ENCODE data around the gene ADGB.
A peak's percentile ranks its signal among the peaks of the same experiment; 100 is the strongest.

The ADGB gene

DNA sequence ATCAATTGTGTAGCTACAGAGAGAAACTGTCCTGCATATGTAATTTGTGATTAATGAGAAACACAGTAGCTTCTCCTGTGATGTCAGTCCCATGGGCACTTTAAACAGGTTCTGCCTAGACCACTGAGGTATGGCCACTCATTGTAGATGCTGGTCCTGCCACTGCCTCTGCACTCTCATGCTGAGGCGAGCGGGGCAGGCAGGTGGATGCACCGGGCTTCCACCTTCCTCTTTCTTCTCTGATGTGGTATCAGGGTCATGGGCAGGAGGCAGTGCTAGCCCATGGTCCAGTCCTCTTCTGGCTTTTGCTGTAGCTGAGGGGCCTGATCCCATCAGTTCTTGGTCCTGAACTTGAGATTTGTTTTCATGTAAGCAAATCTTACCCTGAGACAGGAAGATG, 58.7 kb downstream of the ADGB start:
- DNase-seq (ENCODE audit: low read depth) = no peak

DNA sequence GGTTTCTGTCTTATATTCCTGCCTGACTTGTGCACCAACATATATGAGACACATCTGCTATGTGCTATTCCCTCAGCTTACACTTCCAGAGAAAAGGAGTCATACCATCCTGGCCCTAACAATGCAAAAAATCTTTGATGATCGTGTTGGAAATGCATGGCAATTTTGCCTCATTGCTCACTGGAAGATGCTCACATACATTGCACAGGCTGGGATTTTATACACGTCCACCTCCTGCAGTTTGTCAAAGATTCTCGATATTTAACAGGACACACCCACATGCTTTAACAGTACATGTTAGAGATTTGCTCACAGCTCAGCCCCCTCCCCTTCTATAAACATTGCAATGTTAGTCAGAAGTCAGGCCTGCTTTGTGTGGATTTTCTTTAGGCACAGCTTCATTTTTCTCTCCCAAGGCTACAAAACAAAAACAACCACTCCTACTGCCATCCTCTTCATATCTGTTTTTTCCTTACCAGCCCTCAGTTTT, 66.1 kb downstream of the ADGB start:
- no peak for TF ChIP-seq CTCF (IDR thresholded peaks at IDR 0.05; ENCODE audit: low read length, missing control alignments)
- no peak for DNase-seq (ENCODE audit: low read depth)
- no peak overlapping the region for H3K4me3 ChIP-seq (replicated peaks; ENCODE audit: low read depth, low read length)

More for the DNA sequence above, 58.7 kb downstream of the ADGB start:
- H3K4me3 ChIP-seq (replicated peaks; ENCODE audit: low read depth, low read length) = no peak overlapping the region
- no peak for TF ChIP-seq CTCF (IDR thresholded peaks at IDR 0.05; ENCODE audit: low read length, missing control alignments)

- DNase-seq (ENCODE audit: low read depth) = no peak
- H3K4me3 ChIP-seq (replicated peaks; ENCODE audit: low read depth, low read length) = no peak overlapping the region
- no peak for TF ChIP-seq CTCF (IDR thresholded peaks at IDR 0.05; ENCODE audit: low read length, missing control alignments)
Observed at GRCh38 chr6:146666909-146667308, 68.1 kb downstream of the ADGB start.

- no peak for TF ChIP-seq CTCF (IDR thresholded peaks at IDR 0.05; ENCODE audit: low read length, missing control alignments)
- no peak overlapping the region for H3K4me3 ChIP-seq (replicated peaks; ENCODE audit: low read depth, low read length)
- DNase-seq (ENCODE audit: low read depth) = peak; percentile 5
Observed at GRCh38 chr6:146670161-146670560, 71.4 kb downstream of the ADGB start.

GRCh38 chr6:146673069-146673468, 74.3 kb downstream of the ADGB start:
- no peak overlapping the region for H3K4me3 ChIP-seq (replicated peaks; ENCODE audit: low read depth, low read length)
- TF ChIP-seq CTCF (IDR thresholded peaks at IDR 0.05; ENCODE audit: low read length, missing control alignments) = no peak
- DNase-seq (ENCODE audit: low read depth) = no peak

DNA sequence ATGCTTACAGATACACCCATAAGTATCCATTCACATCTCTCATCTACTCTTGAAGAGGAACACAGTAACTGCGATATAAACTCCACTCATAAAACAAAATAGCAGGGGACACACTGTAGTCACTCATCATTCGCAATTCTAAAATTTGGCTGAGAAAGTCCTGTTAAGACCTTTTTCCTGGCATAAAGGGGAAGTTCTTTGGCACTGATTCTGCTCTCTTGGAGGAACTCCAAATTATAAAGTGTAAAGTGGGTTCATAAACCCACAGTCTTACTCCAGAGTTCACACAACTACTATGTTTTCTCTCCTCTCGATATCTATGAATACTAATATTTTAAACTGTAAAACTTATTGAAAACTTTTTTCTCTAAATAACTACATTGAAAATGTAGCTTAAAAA, 80.6 kb downstream of the ADGB start:
- TF ChIP-seq CTCF (IDR thresholded peaks at IDR 0.05; ENCODE audit: low read length, missing control alignments) = no peak
- no peak for DNase-seq (ENCODE audit: low read depth)
- H3K4me3 ChIP-seq (replicated peaks; ENCODE audit: low read depth, low read length) = no peak overlapping the region

DNA sequence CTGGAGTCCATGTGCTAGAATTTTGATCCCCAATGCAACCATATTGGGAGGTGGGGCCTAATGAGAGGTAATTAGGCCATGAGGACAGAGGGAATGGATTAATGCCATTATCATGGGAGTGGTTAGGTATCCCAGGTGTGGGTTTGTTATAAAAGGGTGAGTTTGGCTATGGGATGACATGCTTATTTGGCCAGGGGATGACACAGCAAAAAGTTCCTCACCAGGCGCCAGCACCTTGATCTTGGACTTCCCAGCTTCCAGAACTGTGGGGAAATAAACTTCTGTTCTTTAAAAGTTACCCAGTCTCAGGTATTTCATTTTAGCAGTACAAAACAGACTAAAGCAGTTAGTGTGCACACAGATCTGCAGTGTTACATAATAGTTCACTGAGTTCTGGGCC, 84.1 kb downstream of the ADGB start:
- no peak for TF ChIP-seq CTCF (IDR thresholded peaks at IDR 0.05; ENCODE audit: low read length, missing control alignments)
- no peak for DNase-seq (ENCODE audit: low read depth)
- H3K4me3 ChIP-seq (replicated peaks; ENCODE audit: low read depth, low read length) = no peak overlapping the region

Measured in fibroblast of pulmonary artery (primary cell).